Mesenchymal stem cell (in vitro differentiated cells and primary cell): ENCODE measurements around the gene TMEM190.
"Not testable (repeated sequence)": the region's sequence is repeated elsewhere in the genome, so short reads cannot be mapped to it uniquely, and the experiment has no call there.

Source experiments
- DNase-seq: peaks from one replicate; pipeline ENCODE4 v3.0.0-alpha.2; 2013
- H2AFZ ChIP-seq: one replicate; pipeline ENCODE4 v1.6.1; 2013; ENCODE audit warnings: low read depth, mild to moderate bottlenecking, control low read depth, inconsistent platforms, low read length, moderate library complexity
- H2AK5ac ChIP-seq: 2 replicates; pipeline ENCODE4 v1.6.1; 2013; ENCODE audit warnings: low read length, moderate library complexity, mild to moderate bottlenecking, inconsistent platforms; ENCODE audit not compliant: severe bottlenecking
- H2BK120ac ChIP-seq: one replicate; pipeline ENCODE4 v1.6.1; 2013; ENCODE audit warnings: low read depth, mild to moderate bottlenecking, inconsistent platforms, low read length, moderate library complexity
- H2BK12ac ChIP-seq, 2 experiments: one replicate each; pipeline ENCODE4 v1.6.1; 2013; ENCODE audit warnings: inconsistent platforms in 2 of 2, low read length in 2 of 2, mild to moderate bottlenecking in 2 of 2, moderate library complexity in 2 of 2, control low read depth in 1 of 2
- H2BK15ac ChIP-seq: one replicate; pipeline ENCODE4 v1.6.1; 2013; ENCODE audit warnings: mild to moderate bottlenecking, low read depth, inconsistent platforms; ENCODE audit not compliant: poor library complexity, severe bottlenecking
- H2BK5ac ChIP-seq: 2 replicates; pipeline ENCODE4 v1.6.1; 2013; ENCODE audit warnings: low read depth, mild to moderate bottlenecking, low read length, control low read depth, inconsistent platforms; ENCODE audit not compliant: poor library complexity, severe bottlenecking
- H3K14ac ChIP-seq, 2 experiments: one replicate each; pipeline ENCODE4 v1.6.1; 2013; ENCODE audit warnings: inconsistent platforms in 2 of 2, low read length in 2 of 2, control low read depth in 1 of 2, mild to moderate bottlenecking in 1 of 2, moderate library complexity in 1 of 2
- H3K18ac ChIP-seq, 2 experiments: one replicate each; pipeline ENCODE4 v1.6.1; 2013; ENCODE audit warnings: inconsistent platforms in 2 of 2, low read length in 2 of 2, control low read depth in 1 of 2, low read depth in 1 of 2, mild to moderate bottlenecking in 1 of 2
- H3K23ac ChIP-seq, 2 experiments: one replicate each; pipeline ENCODE4 v1.6.1; 2013; ENCODE audit warnings: inconsistent platforms in 2 of 2, low read length in 2 of 2, mild to moderate bottlenecking in 2 of 2, moderate library complexity in 2 of 2, control low read depth in 1 of 2
- H3K27ac ChIP-seq: 2 replicates; pipeline ENCODE4 v1.5.1; 2013; ENCODE audit warnings: mild to moderate bottlenecking, moderate library complexity, low read length, control low read depth, inconsistent platforms; ENCODE audit not compliant: poor library complexity, severe bottlenecking
- H3K27me3 ChIP-seq, 2 experiments: 2 replicates each; pipeline versions ENCODE4 v1.6.1 to v1.7.0; 2013; ENCODE audit warnings: low read length in 2 of 2, mild to moderate bottlenecking in 2 of 2, moderate library complexity in 2 of 2, control low read depth in 1 of 2, inconsistent platforms in 1 of 2; ENCODE audit not compliant: control insufficient read depth in 1 of 2, insufficient read depth in 1 of 2
- H3K36me3 ChIP-seq, 2 experiments: 2 replicates each; pipeline versions ENCODE4 v1.6.1 to v1.7.0; 2013; ENCODE audit warnings: low read length in 2 of 2, control low read depth in 1 of 2, inconsistent platforms in 1 of 2, low read depth in 1 of 2, mild to moderate bottlenecking in 1 of 2; ENCODE audit not compliant: insufficient read depth in 2 of 2, control insufficient read depth in 1 of 2
- H3K4ac ChIP-seq, 2 experiments: one replicate each; pipeline ENCODE4 v1.6.1; 2013; ENCODE audit warnings: inconsistent platforms in 2 of 2, low read length in 2 of 2, mild to moderate bottlenecking in 2 of 2, moderate library complexity in 2 of 2, control low read depth in 1 of 2, low read depth in 1 of 2
- H3K4me1 ChIP-seq: 2 replicates; pipeline ENCODE4 v1.6.1; 2013; ENCODE audit warnings: low read depth, low read length, control low read depth; ENCODE audit not compliant: control insufficient read depth, insufficient read depth
- H3K4me2 ChIP-seq: 2 replicates; pipeline ENCODE4 v1.6.1; 2013; ENCODE audit warnings: low read length, mild to moderate bottlenecking, inconsistent platforms; ENCODE audit not compliant: poor library complexity, severe bottlenecking
- H3K4me3 ChIP-seq, 2 experiments: 2 replicates each; pipeline versions ENCODE4 v1.5.1 to v1.7.0; 2013; ENCODE audit warnings: low read length in 2 of 2, mild to moderate bottlenecking in 2 of 2, control low read depth in 1 of 2, low read depth in 1 of 2; ENCODE audit not compliant: insufficient read depth in 1 of 2
- H3K79me1 ChIP-seq: replicated peaks from 2 replicates; pipeline ENCODE4 v1.6.1; 2013; ENCODE audit warnings: mild to moderate bottlenecking, control low read depth, low read length, inconsistent platforms; ENCODE audit not compliant: poor library complexity, severe bottlenecking
- H3K9ac ChIP-seq: 2 replicates; pipeline ENCODE4 v1.7.0; 2013; ENCODE audit warnings: mild to moderate bottlenecking, low read length, moderate library complexity
- H3K9me3 ChIP-seq: 2 replicates; pipeline ENCODE4 v1.7.0; 2013; ENCODE audit warnings: mild to moderate bottlenecking, low read length; ENCODE audit not compliant: control insufficient read depth
- H4K8ac ChIP-seq: one replicate; pipeline ENCODE4 v1.6.1; 2013; ENCODE audit warnings: inconsistent platforms, mild to moderate bottlenecking, low read length, moderate library complexity
- H4K91ac ChIP-seq: one replicate; pipeline ENCODE4 v1.6.1; 2013; ENCODE audit warnings: mild to moderate bottlenecking, low read length, inconsistent platforms
- WGBS: methylation state at CpG from one replicate; pipeline ENCODE4 v1.1.7; 2013; ENCODE audit warnings: mixed read lengths; 5-methylcytosine and 5-hydroxymethylcytosine counted together

The TMEM190 gene

GRCh38 chr19:55418185-55418584 lies 41.6 kb downstream of the TMEM190 start:
- Histone ChIP-seq H2BK15ac (no peak overlapping the region), H2BK5ac (no peak overlapping the region), H2AFZ (no peak overlapping the region), H4K91ac (no peak overlapping the region), H3K4me2 (no peak overlapping the region), H3K36me3 (no peaks in the 10 kb centered on the region), H3K79me1 (no peaks in the 10 kb centered on the region), H4K8ac (no peak overlapping the region), H3K27me3 (peaks cover 9 to 26% of the 10 kb centered on the region in 2 experiments), H3K4ac (no peak overlapping the region), H3K9me3 (no peaks in the 10 kb centered on the region), H3K9ac (no peak overlapping the region), H2BK120ac (no peak overlapping the region), H3K23ac (no peak overlapping the region), H3K27ac (no peak overlapping the region), H2BK12ac (no peak overlapping the region), H3K14ac (no peak overlapping the region), H3K4me3 (no peak overlapping the region), H2AK5ac (no peak overlapping the region), H3K4me1 (no peaks in the 10 kb centered on the region), H3K18ac (no peak overlapping the region)
- WGBS: 20% methylated on average over 7 of the region's 7 CpGs
- DNase-seq: peak; percentile 86

- H2BK5ac ChIP-seq: no peak overlapping the region
- H2BK120ac ChIP-seq: no peak overlapping the region
- DNase-seq: no peak
- no peak overlapping the region for H3K27ac ChIP-seq
- H4K91ac ChIP-seq: no peak overlapping the region
- no peak overlapping the region for H3K18ac ChIP-seq
- no peak overlapping the region for H2BK12ac ChIP-seq
- H2AFZ ChIP-seq: no peak overlapping the region
- H4K8ac ChIP-seq: no peak overlapping the region
- peaks cover 12 to 32% of the 10 kb centered on the region in 2 experiments for H3K27me3 ChIP-seq
- 79% methylated on average over 5 of the region's 5 CpGs for WGBS
- no peak overlapping the region for H2AK5ac ChIP-seq
- no peaks in the 10 kb centered on the region for H3K9me3 ChIP-seq
- no peak overlapping the region for H3K4me3 ChIP-seq
- no peak overlapping the region for H3K4ac ChIP-seq
- H3K4me2 ChIP-seq: no peak overlapping the region
- H3K4me1 ChIP-seq: no peaks in the 10 kb centered on the region
- no peak overlapping the region for H3K9ac ChIP-seq
- no peak overlapping the region for H2BK15ac ChIP-seq
- H3K23ac ChIP-seq: no peak overlapping the region
- no peaks in the 10 kb centered on the region for H3K36me3 ChIP-seq
- no peaks in the 10 kb centered on the region for H3K79me1 ChIP-seq
- H3K14ac ChIP-seq: no peak overlapping the region
Observed at GRCh38 chr19:55419103-55419502, 42.5 kb downstream of the TMEM190 start.

GRCh38 chr19:55419624-55420236 lies 43.1 kb downstream of the TMEM190 start:
- H2BK120ac ChIP-seq: no peak overlapping the region
- 74% methylated on average over 5 of the region's 5 CpGs for WGBS
- H3K27me3 ChIP-seq: peaks cover 17 to 37% of the 10 kb centered on the region in 2 experiments
- no peak overlapping the region for H4K91ac ChIP-seq
- no peak overlapping the region for H2BK5ac ChIP-seq
- no peak overlapping the region for H3K18ac ChIP-seq
- no peak overlapping the region for H4K8ac ChIP-seq
- no peak for DNase-seq
- H3K79me1 ChIP-seq: no peaks in the 10 kb centered on the region
- H3K4me1 ChIP-seq: no peaks in the 10 kb centered on the region
- H3K27ac ChIP-seq: no peak overlapping the region
- H3K4ac ChIP-seq: no peak overlapping the region
- no peak overlapping the region for H2AFZ ChIP-seq
- no peak overlapping the region for H3K4me2 ChIP-seq
- no peak overlapping the region for H3K9ac ChIP-seq
- H3K9me3 ChIP-seq: no peaks in the 10 kb centered on the region
- H2AK5ac ChIP-seq: no peak overlapping the region
- no peak overlapping the region for H3K23ac ChIP-seq
- H3K4me3 ChIP-seq: no peak overlapping the region
- no peaks in the 10 kb centered on the region for H3K36me3 ChIP-seq
- no peak overlapping the region for H2BK12ac ChIP-seq
- H2BK15ac ChIP-seq: no peak overlapping the region
- H3K14ac ChIP-seq: no peak overlapping the region

GRCh38 chr19:55421281-55421680 lies 44.7 kb downstream of the TMEM190 start:
- H3K9me3 ChIP-seq, H4K8ac ChIP-seq, H3K4ac ChIP-seq, H2BK120ac ChIP-seq, H3K4me2 ChIP-seq, H2BK12ac ChIP-seq, H2AK5ac ChIP-seq, H3K79me1 ChIP-seq, H3K4me1 ChIP-seq, H3K23ac ChIP-seq, H3K4me3 ChIP-seq, H3K9ac ChIP-seq, H4K91ac ChIP-seq, H3K36me3 ChIP-seq, H3K18ac ChIP-seq, H3K27ac ChIP-seq, H3K14ac ChIP-seq, H2AFZ ChIP-seq, DNase-seq, H2BK15ac ChIP-seq, H2BK5ac ChIP-seq: not testable (repeated sequence)
- WGBS: 76% methylated on average over 4 of the region's 4 CpGs
- peaks cover 17 to 42% of the 10 kb centered on the region in 2 experiments for H3K27me3 ChIP-seq
